RWPE2 (cell line): ENCODE data around the gene NES.

ENCODE experiments used
- ATAC-seq: fragments of 200-7000 bp; cut with Tn5 transposase; 3 replicates; pipeline ENCODE4 v1.9.1; 2021; ENCODE audit warnings: low read depth
- DNase-seq: peaks from one replicate; pipeline ENCODE4 v3.0.0-alpha.2; 2020; ENCODE audit warnings: low spot score
- H3K27ac ChIP-seq: fragments of 450-650 bp; 2 replicates; pipeline ENCODE4 v1.5.1; 2017; ENCODE audit warnings: mild to moderate bottlenecking; ENCODE audit not compliant: poor library complexity, severe bottlenecking
- H3K27me3 ChIP-seq: fragments of 250-450 bp; sonication (Bioruptor Pico); 2 replicates; pipeline ENCODE4 v1.5.1; 2021; ENCODE audit warnings: mild to moderate bottlenecking, moderate library complexity; ENCODE audit not compliant: insufficient read depth, poor library complexity, severe bottlenecking
- H3K36me3 ChIP-seq: fragments of 250-450 bp; sonication (Bioruptor Pico); 2 replicates; pipeline ENCODE4 v1.5.1; 2020; ENCODE audit warnings: low read depth, mild to moderate bottlenecking, moderate library complexity
- H3K4me1 ChIP-seq: fragments of 250-450 bp; sonication (Bioruptor Pico); 2 replicates; pipeline ENCODE4 v1.5.1; 2021; ENCODE audit warnings: mild to moderate bottlenecking, moderate library complexity; ENCODE audit not compliant: insufficient read depth, poor library complexity, severe bottlenecking
- H3K4me3 ChIP-seq: fragments of 250-450 bp; sonication (Bioruptor Pico); 2 replicates; pipeline ENCODE4 v1.5.1; 2021; ENCODE audit warnings: mild to moderate bottlenecking, moderate library complexity; ENCODE audit not compliant: severe bottlenecking
- H3K9me3 ChIP-seq: fragments of 250-450 bp; sonication (Bioruptor Pico); 2 replicates; pipeline ENCODE4 v1.5.1; 2021; ENCODE audit warnings: mild to moderate bottlenecking, moderate library complexity; ENCODE audit not compliant: severe bottlenecking
- CTCF ChIP-seq: fragments of 450-650 bp; IDR thresholded peaks from one replicate; pipeline ENCODE4 v1.5.1; 2017; ENCODE audit warnings: mild to moderate bottlenecking, moderate library complexity; ENCODE audit not compliant: poor library complexity, severe bottlenecking

Gene NES

DNA sequence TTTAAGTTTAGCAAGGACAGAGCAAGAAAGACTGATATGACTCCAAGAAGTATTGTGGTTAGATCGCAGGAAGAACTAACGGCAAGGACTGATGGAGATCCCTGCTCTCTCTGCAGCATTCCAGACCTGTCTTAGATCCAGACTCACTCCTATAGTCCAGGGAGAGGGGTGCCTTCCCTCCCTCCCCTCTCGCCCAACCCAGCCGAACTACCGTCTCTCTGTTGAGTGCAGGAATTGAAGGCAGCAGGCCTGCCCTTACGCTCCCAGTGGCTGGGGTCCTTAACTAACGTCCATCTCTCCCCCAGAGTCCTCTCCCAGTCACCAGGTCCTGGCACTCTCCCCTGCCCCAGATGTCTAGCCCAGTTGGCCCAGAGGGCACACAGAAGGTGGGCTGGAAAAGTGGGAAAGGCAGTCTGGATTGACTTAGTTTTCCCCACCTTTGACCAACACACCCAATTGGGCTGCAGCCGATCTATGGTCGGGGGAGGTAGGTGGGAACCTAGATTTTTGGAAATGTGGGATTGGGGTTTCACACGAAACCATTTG is 27.0 kb upstream of the NES start:
- Histone ChIP-seq H3K27me3 (no peaks in the 10 kb centered on the region), H3K36me3 (no peaks in the 10 kb centered on the region), H3K27ac (no peak overlapping the region), H3K4me3 (no peak overlapping the region), H3K4me1 (peaks cover 30% of the 10 kb centered on the region), H3K9me3 (no peaks in the 10 kb centered on the region)
- DNase-seq, result no peak
- no peak for TF ChIP-seq CTCF
- no peak for ATAC-seq

DNA sequence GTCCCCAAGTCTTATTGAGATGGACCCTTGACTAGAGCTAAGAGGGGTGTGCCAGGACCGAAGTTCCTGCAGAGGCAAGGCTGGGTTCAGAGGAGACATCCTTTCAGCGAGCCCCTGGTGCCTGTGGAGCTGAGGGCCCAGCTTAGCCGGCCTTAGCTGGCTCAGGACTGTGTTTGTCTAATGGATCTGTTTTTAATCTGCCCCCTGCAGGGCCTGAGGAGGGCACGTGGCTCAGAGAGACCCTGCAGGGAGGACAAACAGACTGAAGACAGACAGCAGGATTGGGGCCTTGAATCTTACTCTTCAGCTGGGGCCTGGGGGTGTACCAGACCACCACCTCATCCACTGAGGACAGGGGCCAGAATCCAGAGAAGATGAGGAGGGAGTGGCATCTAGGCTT is 26.5 kb upstream of the NES start:
- Histone ChIP-seq H3K4me1 (peaks cover 30% of the 10 kb centered on the region), H3K4me3 (no peak overlapping the region), H3K36me3 (no peaks in the 10 kb centered on the region), H3K27me3 (no peaks in the 10 kb centered on the region), H3K27ac (no peak overlapping the region), H3K9me3 (no peaks in the 10 kb centered on the region)
- ATAC-seq (no peak), DNase-seq (no peak)
- no peak for TF ChIP-seq CTCF

DNA sequence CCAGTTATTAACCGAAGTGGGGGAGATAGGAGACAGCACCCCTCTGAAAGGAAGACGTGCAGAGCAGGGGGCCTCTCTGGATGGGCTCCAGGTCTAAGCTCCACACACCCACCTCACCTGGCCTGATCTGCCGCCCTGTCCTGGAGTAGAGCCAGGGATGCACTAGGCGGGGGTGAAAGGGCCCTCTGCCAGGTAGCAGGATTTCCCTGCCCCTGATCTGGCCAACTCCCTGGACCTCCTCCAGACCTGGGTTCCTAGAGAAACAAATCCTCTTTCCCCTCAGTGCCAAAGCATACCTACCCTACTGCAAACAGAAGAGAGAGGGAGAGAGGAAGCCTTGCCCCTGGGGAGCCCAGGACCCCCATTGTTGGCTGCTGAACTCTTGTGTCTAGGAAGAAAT is 26.1 kb upstream of the NES start:
- Histone ChIP-seq H3K27me3 (no peaks in the 10 kb centered on the region), H3K4me3 (no peak overlapping the region), H3K4me1 (peaks cover 30% of the 10 kb centered on the region), H3K9me3 (no peaks in the 10 kb centered on the region), H3K36me3 (no peaks in the 10 kb centered on the region), H3K27ac (no peak overlapping the region)
- TF ChIP-seq CTCF, result no peak
- ATAC-seq, result no peak
- DNase-seq, result no peak

- H3K36me3 ChIP-seq, result no peaks in the 10 kb centered on the region
- H3K4me1 ChIP-seq, result peaks cover 23% of the 10 kb centered on the region
- no peak for DNase-seq
- H3K9me3 ChIP-seq, result no peaks in the 10 kb centered on the region
- ATAC-seq, result no peak
- H3K27me3 ChIP-seq, result no peaks in the 10 kb centered on the region
- TF ChIP-seq CTCF, result no peak
- no peak overlapping the region for H3K27ac ChIP-seq
- no peak overlapping the region for H3K4me3 ChIP-seq
Observed at GRCh38 chr1:156700736-156701531, 23.7 kb upstream of the NES start.

DNA sequence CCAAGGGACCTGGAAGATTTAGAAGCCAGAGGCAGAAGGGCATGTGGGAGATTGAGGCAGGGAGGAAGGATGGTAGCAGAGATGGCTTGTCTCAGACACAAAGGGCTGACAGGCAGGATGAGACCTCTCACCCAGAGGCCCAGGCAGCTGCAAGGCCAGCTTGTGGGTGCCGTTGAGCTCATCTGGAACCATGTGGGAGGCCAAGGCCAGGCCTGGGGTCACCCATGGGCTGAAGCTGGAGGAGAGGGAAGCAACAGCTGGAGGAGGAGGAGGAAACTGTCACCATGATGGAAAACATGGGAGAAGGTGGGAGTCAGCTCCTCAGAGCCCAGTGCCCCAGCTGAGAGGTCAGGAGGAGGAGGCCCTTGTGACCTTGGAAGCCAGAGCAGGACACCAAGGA is 21.8 kb upstream of the NES start:
- no peak for ATAC-seq
- Histone ChIP-seq H3K27me3 (no peaks in the 10 kb centered on the region), H3K4me1 (peaks cover 13% of the 10 kb centered on the region), H3K36me3 (no peaks in the 10 kb centered on the region), H3K4me3 (no peak overlapping the region), H3K27ac (no peak overlapping the region), H3K9me3 (no peaks in the 10 kb centered on the region)
- DNase-seq, result no peak
- TF ChIP-seq CTCF, result no peak
